Activated CD8-positive, alpha-beta memory T cell treated with anti-CD3 and anti-CD28 coated beads, Interleukin-2, amount 10 ng/mL, durations not matched to agents 7 days and 5 days (primary cell): ENCODE results near the gene TC2N. TPM values are rescaled to one million over a fixed set of nuclear protein-coding genes. Genes with fewer than 3 reads are reported as not detected.
"Not testable (repeated sequence)": the region's sequence is repeated elsewhere in the genome, so short reads cannot be mapped to it uniquely, and the experiment has no call there.

Experiments
- ATAC-seq: fragments of 150-1000 bp; cut with Tn5 transposase; one replicate; pipeline ENCODE4 v1.10.0; 2021; ENCODE audit warnings: moderate library complexity
- CTCF ChIA-PET: fragments of 350-600 bp; sonication (Branson Sonifier 250); formaldehyde crosslinking; loops from one replicate; lab custom pipeline; 2021; ENCODE audit warnings: antibody characterized with exemption; lab: Charles Lee
- DNase-seq: peaks from one replicate; pipeline ENCODE4 v3.0.0-alpha.2; 2020
- H3K27ac Mint-ChIP-seq: one replicate; pipeline ENCODE4 v1.8.0; 2021; ENCODE audit warnings: mild to moderate bottlenecking, mixed read lengths
- H3K27me3 Mint-ChIP-seq: one replicate; pipeline ENCODE4 v1.8.0; 2021; ENCODE audit warnings: mixed read lengths
- H3K36me3 Mint-ChIP-seq: one replicate; pipeline ENCODE4 v1.8.0; 2021; ENCODE audit warnings: mild to moderate bottlenecking, mixed read lengths
- H3K4me1 Mint-ChIP-seq: one replicate; pipeline ENCODE4 v1.8.0; 2021; ENCODE audit warnings: mixed read lengths
- H3K4me3 Mint-ChIP-seq: one replicate; pipeline ENCODE4 v1.8.0; 2021; ENCODE audit warnings: mild to moderate bottlenecking, moderate library complexity, mixed read lengths
- H3K9me3 Mint-ChIP-seq: one replicate; pipeline ENCODE4 v1.8.0; 2022; ENCODE audit warnings: low read depth, mixed read lengths
- total RNA-seq, 2 experiments: library from RNA; stranded (reverse); gene quantifications; one replicate each; pipeline ENCODE4 v1.2.3, GENCODE V29; 2021

TC2N gene
- total RNA-seq, 2 experiments from 2014 or later = 46.3 to 86.0 TPM

GRCh38 chr14:91857614-91858013, 9.7 kb downstream of the TC2N start:
- no peak for ATAC-seq
- H3K36me3 Mint-ChIP-seq = peaks cover 49% of the 10 kb centered on the region
- H3K27me3 Mint-ChIP-seq = no peaks in the 10 kb centered on the region
- DNase-seq = no peak
- H3K4me3 Mint-ChIP-seq = no peak overlapping the region
- peaks cover 58% of the 10 kb centered on the region for H3K4me1 Mint-ChIP-seq
- no peaks in the 10 kb centered on the region for H3K9me3 Mint-ChIP-seq
- CTCF ChIA-PET = interaction anchor here (1.0 to 1.8 kb wide), 6 partner anchors 20 to 206 kb away, joined by 3 to 7 read pairs (median 6); no protein-coding TSS in a partner anchor
- H3K27ac Mint-ChIP-seq = no peak overlapping the region

- Mint-ChIP-seq H3K36me3 (peaks cover 49% of the 10 kb centered on the region), H3K4me1 (peaks cover 30% of the 10 kb centered on the region), H3K9me3 (no peaks in the 10 kb centered on the region), H3K4me3 (no peak overlapping the region), H3K27ac (no peak overlapping the region), H3K27me3 (no peaks in the 10 kb centered on the region)
- CTCF ChIA-PET = no interaction called here
- no peak for ATAC-seq
- no peak for DNase-seq
Observed at GRCh38 chr14:91854327-91854934, 12.9 kb downstream of the TC2N start.

GRCh38 chr14:91851563-91851962, 15.8 kb downstream of the TC2N start:
- CTCF ChIA-PET = no interaction called here
- Mint-ChIP-seq H3K36me3 (peaks cover 43% of the 10 kb centered on the region), H3K4me1 (peaks cover 12% of the 10 kb centered on the region), H3K9me3 (peaks cover 3% of the 10 kb centered on the region), H3K27ac (no peak overlapping the region), H3K4me3 (no peak overlapping the region), H3K27me3 (no peaks in the 10 kb centered on the region)
- ATAC-seq (no peak), DNase-seq (no peak)

DNA sequence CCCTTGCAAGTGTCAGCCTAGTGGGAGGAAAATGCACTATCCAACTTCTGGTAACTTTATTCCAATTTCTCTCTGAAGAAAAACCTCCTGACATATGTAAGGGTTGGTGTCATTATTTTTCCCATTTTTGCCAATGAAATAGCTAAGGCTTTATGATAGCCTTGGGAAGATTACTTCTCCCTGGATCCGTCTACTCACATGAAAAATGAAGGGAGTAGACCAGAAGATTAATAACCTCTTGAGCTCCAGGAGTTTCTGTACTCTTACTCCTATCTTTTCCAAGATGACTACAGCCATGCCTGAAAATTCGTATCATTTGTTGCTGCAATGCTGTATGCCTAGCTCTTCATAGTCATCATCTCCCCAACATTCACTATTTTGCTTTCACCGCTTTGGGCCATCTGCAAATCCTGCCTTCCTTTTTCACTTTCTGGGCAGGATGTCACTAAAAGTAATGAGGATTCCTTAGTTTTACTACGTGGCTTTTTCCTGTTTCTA, 18.8 kb downstream of the TC2N start:
- H3K4me1 Mint-ChIP-seq = no peaks in the 10 kb centered on the region
- no peak for ATAC-seq
- no peak for DNase-seq
- peaks cover 39% of the 10 kb centered on the region for H3K36me3 Mint-ChIP-seq
- no peak overlapping the region for H3K4me3 Mint-ChIP-seq
- H3K27me3 Mint-ChIP-seq = no peaks in the 10 kb centered on the region
- no peak overlapping the region for H3K27ac Mint-ChIP-seq
- H3K9me3 Mint-ChIP-seq = peaks cover 3% of the 10 kb centered on the region
- CTCF ChIA-PET = no interaction called here

GRCh38 chr14:91847693-91848092, 19.6 kb downstream of the TC2N start:
- CTCF ChIA-PET = no interaction called here
- Mint-ChIP-seq H3K4me3 (no peak overlapping the region), H3K27me3 (no peaks in the 10 kb centered on the region), H3K27ac (no peak overlapping the region), H3K4me1 (no peaks in the 10 kb centered on the region), H3K36me3 (peaks cover 37% of the 10 kb centered on the region), H3K9me3 (peaks cover 3% of the 10 kb centered on the region)
- DNase-seq (no peak), ATAC-seq (no peak)

- ATAC-seq (no peak), DNase-seq (no peak)
- H3K27me3 Mint-ChIP-seq = no peaks in the 10 kb centered on the region
- H3K27ac Mint-ChIP-seq = no peak overlapping the region
- H3K9me3 Mint-ChIP-seq = peaks cover 3% of the 10 kb centered on the region
- H3K4me3 Mint-ChIP-seq = no peak overlapping the region
- CTCF ChIA-PET = interaction anchor here (1.2 to 1.6 kb wide), 2 partner anchors 18 to 22 kb away, joined by 3 to 5 read pairs; partner anchors contain the start of gene TC2N
- H3K4me1 Mint-ChIP-seq = no peaks in the 10 kb centered on the region
- H3K36me3 Mint-ChIP-seq = peaks cover 41% of the 10 kb centered on the region
Observed at GRCh38 chr14:91845652-91846051, 21.7 kb downstream of the TC2N start.

DNA sequence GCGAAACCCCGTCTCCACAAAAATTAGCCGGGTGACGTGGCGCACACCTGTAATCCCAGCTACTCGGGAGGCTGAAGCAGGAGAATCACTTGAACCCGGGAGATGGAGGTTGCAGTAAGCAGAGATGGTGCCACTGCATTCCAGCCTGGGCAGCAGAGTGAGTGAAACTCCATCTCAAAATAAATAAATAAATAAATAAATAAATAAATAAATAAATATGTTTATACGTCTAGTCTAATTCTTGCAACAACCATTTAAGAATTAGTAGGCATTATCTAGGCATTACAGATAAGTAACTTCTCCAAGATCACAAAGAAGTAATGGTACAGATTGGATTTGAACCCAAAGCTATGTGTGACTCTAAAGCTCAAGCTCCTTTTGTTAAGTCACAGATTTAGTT, 22.3 kb downstream of the TC2N start:
- CTCF ChIA-PET = interaction anchor here (1.2 to 1.6 kb wide), 2 partner anchors 17 to 22 kb away, joined by 3 to 5 read pairs; partner anchors contain the start of gene TC2N
- H3K36me3 Mint-ChIP-seq = peaks cover 41% of the 10 kb centered on the region
- not testable (repeated sequence) for H3K9me3 Mint-ChIP-seq, DNase-seq, H3K27ac Mint-ChIP-seq, H3K4me3 Mint-ChIP-seq, H3K27me3 Mint-ChIP-seq, ATAC-seq, H3K4me1 Mint-ChIP-seq

- Mint-ChIP-seq H3K9me3 (peaks cover 3% of the 10 kb centered on the region), H3K36me3 (peaks cover 45% of the 10 kb centered on the region), H3K4me3 (no peak overlapping the region), H3K27me3 (no peaks in the 10 kb centered on the region), H3K4me1 (peaks cover 3% of the 10 kb centered on the region), H3K27ac (no peak overlapping the region)
- CTCF ChIA-PET = interaction anchor here (1.1 kb wide), 1 partner anchor 55 kb away, joined by 3 read pairs; no protein-coding TSS in a partner anchor
- DNase-seq = no peak
- ATAC-seq = no peak
Observed at GRCh38 chr14:91844029-91844428, 23.3 kb downstream of the TC2N start.

DNA sequence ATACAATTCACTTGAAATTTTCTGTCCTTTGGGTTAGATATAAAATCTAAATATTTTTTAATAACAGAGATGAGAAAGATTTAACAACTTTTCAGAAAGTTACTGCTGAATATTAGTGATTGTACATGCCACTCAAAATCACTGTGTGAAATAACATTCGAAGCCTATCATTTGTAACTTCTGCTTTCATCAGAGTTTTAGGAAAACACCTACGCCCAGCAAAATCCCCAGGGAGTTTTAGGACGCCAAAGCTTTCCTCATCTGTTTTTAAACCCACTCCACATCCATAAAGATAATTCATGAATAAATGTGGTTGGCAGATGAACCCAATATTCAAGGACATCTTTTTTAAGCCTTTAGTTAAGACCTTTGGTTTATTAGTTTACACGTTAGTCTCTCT, 23.9 kb downstream of the TC2N start:
- Mint-ChIP-seq H3K4me1 (peaks cover 5% of the 10 kb centered on the region), H3K4me3 (no peak overlapping the region), H3K9me3 (no peaks in the 10 kb centered on the region), H3K27ac (no peak overlapping the region), H3K27me3 (no peaks in the 10 kb centered on the region), H3K36me3 (peaks cover 42% of the 10 kb centered on the region)
- ATAC-seq = no peak
- DNase-seq = no peak
- CTCF ChIA-PET = interaction anchor here (1.1 kb wide), 1 partner anchor 55 kb away, joined by 3 read pairs; no protein-coding TSS in a partner anchor

DNA sequence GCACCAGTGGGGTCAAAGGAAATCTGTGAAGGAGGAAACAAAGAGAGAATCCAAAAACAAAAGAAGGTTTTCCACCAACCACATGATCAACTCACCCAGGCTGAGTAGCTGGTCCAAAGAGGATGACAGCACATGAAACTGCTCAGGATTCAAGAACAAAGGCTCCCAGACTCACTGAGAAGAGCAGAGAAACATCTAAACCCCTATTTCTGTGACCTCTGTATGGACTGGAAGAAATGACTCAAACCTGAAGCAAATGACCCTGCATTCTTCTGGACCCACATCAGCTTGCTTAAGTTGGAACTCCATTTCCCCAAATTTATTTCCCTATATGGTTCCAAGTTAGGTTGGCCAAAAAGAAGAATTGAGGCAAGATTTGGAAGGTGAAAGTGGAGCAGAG, 26.3 kb downstream of the TC2N start:
- DNase-seq = no peak
- CTCF ChIA-PET = interaction anchor here (1.5 kb wide), 1 partner anchor 10 kb away, joined by 4 read pairs; no protein-coding TSS in a partner anchor
- Mint-ChIP-seq H3K4me3 (no peak overlapping the region), H3K36me3 (peaks cover 40% of the 10 kb centered on the region), H3K4me1 (peaks cover 19% of the 10 kb centered on the region), H3K9me3 (no peaks in the 10 kb centered on the region), H3K27me3 (no peaks in the 10 kb centered on the region), H3K27ac (no peak overlapping the region)
- ATAC-seq = no peak

- ATAC-seq (no peak), DNase-seq (no peak)
- peaks cover 26% of the 10 kb centered on the region for H3K4me1 Mint-ChIP-seq
- H3K27ac Mint-ChIP-seq = no peak overlapping the region
- H3K36me3 Mint-ChIP-seq = peaks cover 35% of the 10 kb centered on the region
- CTCF ChIA-PET = interaction anchor here (1.0 to 1.5 kb wide), 2 partner anchors 11 to 44 kb away, joined by 3 to 4 read pairs; no protein-coding TSS in a partner anchor
- no peak overlapping the region for H3K4me3 Mint-ChIP-seq
- no peaks in the 10 kb centered on the region for H3K9me3 Mint-ChIP-seq
- H3K27me3 Mint-ChIP-seq = peaks cover 7% of the 10 kb centered on the region
Observed at GRCh38 chr14:91839749-91840148, 27.6 kb downstream of the TC2N start.

DNA sequence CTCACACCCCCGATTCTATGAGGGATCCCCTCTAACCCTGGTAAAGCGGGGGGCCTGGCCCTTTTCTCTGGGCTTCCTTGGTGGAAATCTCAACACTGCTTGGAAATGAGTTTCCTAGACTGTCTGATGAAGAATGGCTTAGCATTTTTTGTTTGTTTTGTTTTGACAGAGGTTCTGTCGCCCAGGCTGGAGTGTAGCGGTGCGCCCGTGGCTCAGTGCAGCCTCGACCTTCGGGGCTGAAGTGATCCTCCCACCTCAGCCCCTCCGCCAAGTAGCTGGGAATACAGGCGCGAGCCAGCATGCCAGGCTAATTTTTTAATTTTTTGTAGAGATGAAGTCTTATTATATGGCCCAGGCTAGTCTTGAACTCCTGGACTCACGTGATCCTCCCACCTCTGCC, 30.3 kb downstream of the TC2N start:
- peak overlapping the region; percentile 81 for H3K4me3 Mint-ChIP-seq
- peak overlapping the region; percentile 53 for H3K27ac Mint-ChIP-seq
- DNase-seq (no peak), ATAC-seq (no peak)
- peaks cover 30% of the 10 kb centered on the region for H3K36me3 Mint-ChIP-seq
- H3K9me3 Mint-ChIP-seq = no peaks in the 10 kb centered on the region
- H3K4me1 Mint-ChIP-seq = peaks cover 43% of the 10 kb centered on the region
- CTCF ChIA-PET = interaction anchor here (1.9 kb wide), 1 partner anchor 62 kb away, joined by 4 read pairs; no protein-coding TSS in a partner anchor
- H3K27me3 Mint-ChIP-seq = peaks cover 11% of the 10 kb centered on the region

- Mint-ChIP-seq H3K36me3 (peaks cover 24% of the 10 kb centered on the region), H3K9me3 (no peaks in the 10 kb centered on the region), H3K4me3 (peak overlapping the region; percentile 81), H3K4me1 (peaks cover 45% of the 10 kb centered on the region), H3K27me3 (peaks cover 11% of the 10 kb centered on the region), H3K27ac (peak overlapping the region; percentile 53)
- ATAC-seq (peak; percentile 95), DNase-seq (peak; percentile 87)
- CTCF ChIA-PET = interaction anchor here (0.8 to 1.9 kb wide), 7 partner anchors 12 to 75 kb away, joined by 3 to 8 read pairs (median 4); no protein-coding TSS in a partner anchor
Observed at GRCh38 chr14:91835920-91836843, 31.2 kb downstream of the TC2N start.
